K562 (cell line): ENCODE data around the gene CETN1. TPM values are rescaled to one million over a fixed set of nuclear protein-coding genes. Genes with fewer than 3 reads are reported as not detected.
A peak's percentile ranks its signal among the peaks of the same experiment; 100 is the strongest.

Source experiments
- ADNP ChIP-seq: fragments of 200-800 bp; sonication (Bioruptor generic); IDR thresholded peaks from 2 replicates; pipeline ENCODE4 v1.6.1; 2016; ENCODE audit warnings: missing genetic modification characterization, missing compliant biosample characterization
- BMI1 ChIP-seq: fragments of 150-350 bp; IDR thresholded peaks from 2 replicates; pipeline ENCODE4 v1.6.1; 2014; ENCODE audit warnings: low read length
- CHD2 ChIP-seq: IDR thresholded peaks from 2 replicates; pipeline ENCODE4 v1.6.1; 2011; ENCODE audit warnings: low read depth, low read length
- ETV6 ChIP-seq, 3 experiments: fragments of 150-350 bp in 1 of 3; sonication (generic) in 1 of 3; formaldehyde crosslinking in 1 of 3; IDR thresholded peaks; 2 replicates each; pipeline versions ENCODE4 v1.6.1 to v1.8.0; 2014 to 2022; ENCODE audit warnings: borderline replicate concordance in 2 of 3, low read depth in 2 of 3, antibody characterized with exemption in 1 of 3, low read length in 1 of 3, mild to moderate bottlenecking in 1 of 3, missing genetic modification reagents in 1 of 3
- HCFC1 ChIP-seq: IDR thresholded peaks from 2 replicates; pipeline ENCODE4 v1.6.1; 2012; ENCODE audit warnings: low read depth, low read length, improper control_type of control experiment
- HMG20A ChIP-seq: fragments of 450-650 bp; formaldehyde crosslinking; conservative IDR thresholded peaks from 2 replicates; pipeline ENCODE4 v1.4.0; 2020; ENCODE audit warnings: mild to moderate bottlenecking, mixed read lengths
- HMG20B ChIP-seq: fragments of 250-450 bp; sonication (Bioruptor Pico); IDR thresholded peaks from 2 replicates; pipeline ENCODE4 v1.5.0; 2021; ENCODE audit warnings: mild to moderate bottlenecking
- HNRNPH1 ChIP-seq: fragments of 200-400 bp; formaldehyde crosslinking; optimal IDR thresholded peaks from 2 replicates; pipeline ENCODE3; 2017; ENCODE audit warnings: low read depth, mild to moderate bottlenecking, low read length, moderate library complexity
- MAFG ChIP-seq: fragments of 450-650 bp; conservative IDR thresholded peaks from 2 replicates; pipeline ENCODE4 v1.6.1; 2016; ENCODE audit warnings: missing genetic modification characterization, missing compliant biosample characterization
- MEF2D ChIP-seq: conservative IDR thresholded peaks from 2 replicates; pipeline ENCODE4 v1.6.1; 2016; ENCODE audit warnings: low read depth, missing genetic modification characterization, missing compliant biosample characterization
- TBP ChIP-seq: optimal IDR thresholded peaks from 2 replicates; pipeline ENCODE3; 2011; ENCODE audit warnings: low read depth, low read length, improper control_type of control experiment
- TOE1 ChIP-seq, 2 experiments: fragments of 450-650 bp in 1 of 2; sonication (generic) in 1 of 2; formaldehyde crosslinking in 1 of 2; IDR thresholded peaks; 2 replicates each; pipeline versions ENCODE4 v1.7.1 to v1.8.0; 2016 to 2022; ENCODE audit warnings: borderline replicate concordance in 2 of 2, mild to moderate bottlenecking in 2 of 2, antibody characterized with exemption in 1 of 2, inconsistent platforms in 1 of 2, low read depth in 1 of 2, missing genetic modification reagents in 1 of 2, moderate library complexity in 1 of 2
- ZBED1 ChIP-seq: IDR thresholded peaks from 2 replicates; pipeline ENCODE4 v1.6.1; 2014
- ZC3H11A ChIP-seq: IDR thresholded peaks from 2 replicates; pipeline ENCODE4 v1.6.1; 2012; ENCODE audit warnings: low read depth, low read length, improper control_type of control experiment
- ZKSCAN3 ChIP-seq: fragments of 250-450 bp; sonication (Bioruptor Pico); IDR thresholded peaks from 2 replicates; pipeline ENCODE4 v1.4.0; 2020
- ZNF175 ChIP-seq: fragments of 200-800 bp; sonication (Bioruptor generic); IDR thresholded peaks from 2 replicates; pipeline ENCODE4 v1.6.1; 2016; ENCODE audit warnings: low read depth, mild to moderate bottlenecking, missing genetic modification characterization, missing compliant biosample characterization
- ZNF23 ChIP-seq: fragments of 250-450 bp; sonication (Bioruptor Pico); IDR thresholded peaks from 2 replicates; pipeline ENCODE4 v1.4.0; 2020; ENCODE audit warnings: mild to moderate bottlenecking
- ZNF316 ChIP-seq: fragments of 450-650 bp; IDR thresholded peaks from 2 replicates; pipeline ENCODE4 v1.6.1; 2016
- ZNF589 ChIP-seq: fragments of 200-800 bp; sonication (Bioruptor generic); IDR thresholded peaks from 2 replicates; pipeline ENCODE4 v1.6.1; 2016; ENCODE audit warnings: low read depth, missing genetic modification characterization, missing compliant biosample characterization
- ZNF79 ChIP-seq: fragments of 250-450 bp; sonication (Bioruptor Pico); IDR thresholded peaks from 2 replicates; pipeline ENCODE4 v1.4.0; 2020; ENCODE audit warnings: low read depth, mild to moderate bottlenecking, moderate library complexity
- ZSCAN29 ChIP-seq: fragments of 450-650 bp; IDR thresholded peaks from 2 replicates; pipeline ENCODE4 v1.6.1; 2017
- ZZZ3 ChIP-seq: fragments of 450-650 bp; IDR thresholded peaks from 2 replicates; pipeline ENCODE4 v1.6.1; 2016; ENCODE audit warnings: antibody characterized with exemption, mild to moderate bottlenecking, moderate library complexity
- polyA plus RNA-seq, 8 experiments: library from polyadenylated mRNA; depleted of rRNA in 4 of 8; stranded (reverse) in 5 of 8; unstranded in 3 of 8; fragments of >200 nt; fragmentation: Nextera tagmentation in 2 of 8; fragmentation: Illumina TruSeq in 1 of 8; extraction: Ambion mirVana in 2 of 8; extraction: Trizol in 1 of 8; gene quantifications; 2 replicates each; pipeline versions ENCODE4 v1.2.1 to v1.2.3, GENCODE V29; 2011 to 2014; ENCODE audit warnings: inconsistent platforms in 1 of 8, missing spikeins in 1 of 8
- total RNA-seq, 7 experiments: library from RNA; depleted of rRNA in 6 of 7; stranded (reverse); fragments of >200 nt in 6 of 7; fragmentation: Illumina TruSeq in 2 of 7; extraction: Trizol in 2 of 7; gene quantifications; 2 replicates each; pipeline versions ENCODE4 v1.2.1 to v1.2.3, GENCODE V29; 2011 to 2021; ENCODE audit warnings: low replicate concordance in 1 of 7
- TF ChIP-seq, protein P1 (sequence below): fragments of 450-650 bp; IDR thresholded peaks from 2 replicates; pipeline ENCODE4 v1.6.1; 2016; ENCODE audit warnings: low read depth

The CETN1 gene
- total and polyA plus RNA-seq, 9 of the 15 experiments (the other 6 are each of a cell fraction or from before 2014, with no cell fraction given): 0.07 to 0.34 (median 0.19) TPM; not detected in 3

DNA sequence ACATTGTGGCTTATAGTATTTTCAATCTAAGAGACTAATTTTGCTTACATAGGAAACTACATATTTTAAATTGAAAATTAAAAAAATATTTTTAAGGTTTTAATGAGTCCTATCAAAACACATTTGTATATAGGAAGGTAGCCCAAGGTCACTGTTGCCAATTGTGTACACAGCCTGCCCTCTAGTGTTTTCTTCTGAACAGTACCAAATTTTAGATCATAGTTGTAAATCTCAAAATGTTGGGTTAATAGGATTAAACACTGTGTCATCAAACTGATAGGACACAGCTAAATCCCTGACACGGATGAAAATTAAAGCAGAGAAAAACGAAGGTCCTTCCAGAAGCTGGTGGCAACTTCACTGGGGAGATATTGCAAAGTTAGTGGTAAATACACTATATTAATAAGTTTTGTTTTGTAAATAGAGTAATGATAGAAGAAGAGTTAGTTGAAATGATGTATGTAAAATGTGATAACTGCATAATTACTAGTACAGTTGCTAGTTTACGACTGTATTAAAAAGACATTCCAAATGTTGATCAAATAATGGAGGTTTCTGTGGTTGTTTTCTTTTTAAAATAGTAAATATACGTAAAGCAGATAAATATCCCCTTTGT, 36.3 kb downstream of the CETN1 start (continued):
- TF ChIP-seq ADNP (tag): no peak
- no peak for TF ChIP-seq ZKSCAN3
- TF ChIP-seq HCFC1: no peak
- no peak for TF ChIP-seq ZC3H11A
- TF ChIP-seq HMG20B (CRISPR knock-in tag): no peak
- TF ChIP-seq MAFG (tag): 0 out of 2 replicates have a peak, but pooled peaks have one; percentile 54
- no peak for TF ChIP-seq ZNF175 (CRISPR knock-in tag)
- TF ChIP-seq HMG20A: no peak
- peak; percentile 91 for TF ChIP-seq ZNF316
- TF ChIP-seq ZNF79 (CRISPR knock-in tag): no peak
- TF ChIP-seq, protein P1, sequence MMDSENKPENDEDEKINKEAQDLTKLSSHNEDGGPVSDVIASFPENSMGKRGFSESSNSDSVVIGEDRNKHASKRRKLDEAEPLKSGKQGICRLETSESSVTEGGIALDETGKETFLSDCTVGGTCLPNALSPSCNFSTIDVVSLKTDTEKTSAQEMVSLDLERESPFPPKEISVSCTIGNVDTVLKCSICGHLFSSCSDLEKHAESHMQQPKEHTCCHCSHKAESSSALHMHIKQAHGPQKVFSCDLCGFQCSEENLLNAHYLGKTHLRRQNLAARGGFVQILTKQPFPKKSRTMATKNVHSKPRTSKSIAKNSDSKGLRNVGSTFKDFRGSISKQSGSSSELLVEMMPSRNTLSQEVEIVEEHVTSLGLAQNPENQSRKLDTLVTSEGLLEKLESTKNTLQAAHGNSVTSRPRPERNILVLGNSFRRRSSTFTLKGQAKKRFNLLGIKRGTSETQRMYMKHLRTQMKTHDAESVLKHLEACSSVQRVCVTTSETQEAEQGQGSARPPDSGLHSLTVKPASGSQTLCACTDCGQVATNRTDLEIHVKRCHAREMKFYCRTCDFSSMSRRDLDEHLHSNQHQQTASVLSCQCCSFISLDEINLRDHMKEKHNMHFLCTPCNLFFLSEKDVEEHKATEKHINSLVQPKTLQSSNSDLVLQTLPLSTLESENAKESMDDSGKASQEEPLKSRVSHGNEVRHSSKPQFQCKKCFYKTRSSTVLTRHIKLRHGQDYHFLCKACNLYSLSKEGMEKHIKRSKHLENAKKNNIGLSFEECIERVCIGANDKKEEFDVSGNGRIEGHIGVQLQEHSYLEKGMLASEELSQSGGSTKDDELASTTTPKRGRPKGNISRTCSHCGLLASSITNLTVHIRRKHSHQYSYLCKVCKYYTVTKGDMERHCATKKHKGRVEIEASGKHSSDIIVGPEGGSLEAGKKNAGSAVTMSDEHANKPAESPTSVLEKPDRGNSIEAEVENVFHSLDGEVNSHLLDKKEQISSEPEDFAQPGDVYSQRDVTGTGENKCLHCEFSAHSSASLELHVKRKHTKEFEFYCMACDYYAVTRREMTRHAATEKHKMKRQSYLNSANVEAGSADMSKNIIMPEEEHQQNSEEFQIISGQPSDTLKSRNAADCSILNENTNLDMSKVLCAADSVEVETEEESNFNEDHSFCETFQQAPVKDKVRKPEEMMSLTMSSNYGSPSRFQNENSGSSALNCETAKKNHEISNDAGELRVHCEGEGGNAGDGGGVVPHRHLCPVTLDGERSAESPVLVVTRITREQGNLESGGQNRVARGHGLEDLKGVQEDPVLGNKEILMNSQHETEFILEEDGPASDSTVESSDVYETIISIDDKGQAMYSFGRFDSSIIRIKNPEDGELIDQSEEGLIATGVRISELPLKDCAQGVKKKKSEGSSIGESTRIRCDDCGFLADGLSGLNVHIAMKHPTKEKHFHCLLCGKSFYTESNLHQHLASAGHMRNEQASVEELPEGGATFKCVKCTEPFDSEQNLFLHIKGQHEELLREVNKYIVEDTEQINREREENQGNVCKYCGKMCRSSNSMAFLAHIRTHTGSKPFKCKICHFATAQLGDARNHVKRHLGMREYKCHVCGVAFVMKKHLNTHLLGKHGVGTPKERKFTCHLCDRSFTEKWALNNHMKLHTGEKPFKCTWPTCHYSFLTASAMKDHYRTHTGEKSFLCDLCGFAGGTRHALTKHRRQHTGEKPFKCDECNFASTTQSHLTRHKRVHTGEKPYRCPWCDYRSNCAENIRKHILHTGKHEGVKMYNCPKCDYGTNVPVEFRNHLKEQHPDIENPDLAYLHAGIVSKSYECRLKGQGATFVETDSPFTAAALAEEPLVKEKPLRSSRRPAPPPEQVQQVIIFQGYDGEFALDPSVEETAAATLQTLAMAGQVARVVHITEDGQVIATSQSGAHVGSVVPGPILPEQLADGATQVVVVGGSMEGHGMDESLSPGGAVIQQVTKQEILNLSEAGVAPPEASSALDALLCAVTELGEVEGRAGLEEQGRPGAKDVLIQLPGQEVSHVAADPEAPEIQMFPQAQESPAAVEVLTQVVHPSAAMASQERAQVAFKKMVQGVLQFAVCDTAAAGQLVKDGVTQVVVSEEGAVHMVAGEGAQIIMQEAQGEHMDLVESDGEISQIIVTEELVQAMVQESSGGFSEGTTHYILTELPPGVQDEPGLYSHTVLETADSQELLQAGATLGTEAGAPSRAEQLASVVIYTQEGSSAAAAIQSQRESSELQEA: no peak
- 0 out of 2 replicates have a peak, but pooled peaks have one; percentile 52 for TF ChIP-seq BMI1
- TF ChIP-seq ZBED1: no peak
- TF ChIP-seq ZZZ3: 0 out of 2 replicates have a peak, but pooled peaks have one; percentile 33
- peak; percentile 45; the same call in 1 of the 2 replicates for TF ChIP-seq TOE1 (IDR thresholded peaks at IDR 0.05; ENCODE audit: borderline replicate concordance)
- no peak for TF ChIP-seq TOE1 (CRISPR knock-in tag; IDR thresholded peaks at IDR 0.05; ENCODE audit: borderline replicate concordance, low read depth)
- TF ChIP-seq HNRNPH1: no peak
- no peak for TF ChIP-seq ETV6 (IDR thresholded peaks at IDR 0.05; ENCODE audit: borderline replicate concordance in 1 of 2, low read depth in 2 of 2, low read length in 1 of 2)
- TF ChIP-seq ETV6 (CRISPR knock-in tag; IDR thresholded peaks at IDR 0.05; ENCODE audit: borderline replicate concordance): no peak
- no peak for TF ChIP-seq ZNF23 (CRISPR knock-in tag)
- no peak for TF ChIP-seq MEF2D (tag)
- no peak for TF ChIP-seq ZSCAN29
- TF ChIP-seq ZNF589 (CRISPR knock-in tag): 0 out of 2 replicates have a peak, but pooled peaks have one; percentile 27
- TF ChIP-seq TBP: no peak
- no peak for TF ChIP-seq CHD2
